HUES6 (cell line): ENCODE measurements around the gene UBAP1L.

Experiments used
- H3K27ac ChIP-seq: 2 replicates; pipeline ENCODE4 v1.7.0; 2013; ENCODE audit warnings: low read depth, mild to moderate bottlenecking, low read length, inconsistent platforms
- H3K27me3 ChIP-seq: 2 replicates; pipeline ENCODE4 v1.6.1; 2013; ENCODE audit warnings: low read length; ENCODE audit not compliant: control insufficient read depth, insufficient read depth
- H3K36me3 ChIP-seq: 2 replicates; pipeline ENCODE4 v1.6.1; 2013; ENCODE audit warnings: low read length; ENCODE audit not compliant: control insufficient read depth, insufficient read depth
- H3K4me1 ChIP-seq: 2 replicates; pipeline ENCODE4 v1.6.1; 2013; ENCODE audit warnings: low read length; ENCODE audit not compliant: control insufficient read depth, insufficient read depth
- H3K4me3 ChIP-seq: 2 replicates; pipeline ENCODE4 v1.5.1; 2013; ENCODE audit warnings: low read depth, low read length
- H3K9ac ChIP-seq: one replicate; pipeline ENCODE4 v1.6.1; 2013; ENCODE audit warnings: mild to moderate bottlenecking, low read length
- H3K9me3 ChIP-seq: 2 replicates; pipeline ENCODE4 v1.6.1; 2013; ENCODE audit warnings: low read depth, low read length; ENCODE audit not compliant: control insufficient read depth, insufficient read depth

UBAP1L gene

DNA sequence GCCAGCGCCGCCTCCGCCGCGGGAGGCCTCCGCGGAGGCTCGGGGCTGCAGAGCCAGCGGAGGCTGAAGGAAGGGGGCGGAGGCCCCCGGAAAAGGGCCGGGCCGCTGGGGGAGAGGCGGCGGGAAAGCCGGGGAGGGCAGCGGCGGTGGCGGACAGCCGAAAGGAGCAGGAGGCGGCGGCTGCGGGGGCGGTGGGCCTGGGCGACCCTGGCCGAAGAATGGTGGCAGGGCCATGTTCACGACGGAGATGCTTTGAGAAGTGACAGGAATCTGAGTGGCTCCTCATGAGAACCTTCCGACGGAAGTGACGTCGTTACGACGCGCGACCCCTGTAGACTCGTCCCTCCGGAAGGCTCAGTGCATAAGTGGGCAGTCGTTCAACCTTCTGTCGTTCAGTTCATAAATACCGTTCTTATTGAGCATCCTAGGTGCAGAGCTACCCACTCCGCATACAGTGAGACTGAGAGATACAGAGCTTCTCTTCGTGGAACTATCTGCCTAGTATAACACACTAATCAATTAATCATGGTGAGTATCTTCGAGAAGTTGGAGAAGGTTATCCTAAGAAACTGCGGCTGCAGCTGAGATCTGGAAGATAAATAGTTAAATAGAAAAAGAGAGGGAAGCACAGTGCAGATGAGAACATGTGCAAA is 18.7 kb upstream of the UBAP1L start, which contains the start of gene PDCD7:
TSS of gene PDCD7 (minus strand) at position 261 of the 653 bp plus-strand sequence. CDS start at position 234, 27 bp downstream.
- Histone ChIP-seq H3K27ac (peak within 1 kb of the TSS; percentile 70; the same call in 1 of the 2 replicates), H3K9ac (peak within 1 kb of the TSS; percentile 75), H3K4me3 (peak within 1 kb of the TSS; percentile 74), H3K36me3 (peaks cover 14% of the 10 kb centered on the region), H3K9me3 (peaks cover 27% of the 10 kb centered on the region), H3K27me3 (no peaks in the 10 kb centered on the region), H3K4me1 (peaks cover 3% of the 10 kb centered on the region; the same call in 1 of the 2 replicates)

DNA sequence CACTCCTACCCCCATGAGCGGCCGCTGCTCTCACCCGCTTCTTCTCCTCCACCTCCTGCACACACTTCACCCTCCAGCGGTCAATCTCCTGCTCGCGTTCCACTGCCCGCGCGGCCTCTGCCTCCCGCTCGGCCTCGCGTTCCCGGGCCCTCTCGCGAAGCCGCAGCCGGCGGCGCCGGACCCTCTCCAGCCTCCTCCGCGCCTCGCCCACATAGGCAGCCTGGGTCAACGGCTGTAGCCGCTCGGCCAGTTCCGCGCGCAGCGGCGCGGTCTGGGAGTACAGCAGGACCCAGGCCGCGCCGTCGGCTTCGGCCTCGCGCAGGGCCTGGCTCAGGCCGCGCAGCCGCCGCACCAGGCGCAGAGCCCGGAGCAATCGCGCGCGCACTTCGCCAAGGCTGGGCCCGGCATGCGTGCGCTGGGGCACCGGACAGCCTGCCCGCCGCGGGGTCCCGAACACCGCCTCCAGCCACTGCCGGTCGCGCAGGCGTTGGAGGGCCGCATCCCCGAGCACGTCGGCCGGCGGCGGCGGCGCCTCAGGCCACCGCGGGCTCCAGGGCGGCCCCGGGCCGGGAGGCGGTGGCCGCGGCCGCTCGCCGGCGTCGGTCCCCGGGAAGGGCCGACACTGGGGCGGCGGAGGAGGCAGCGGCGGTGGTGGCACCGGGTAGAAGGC is 18.0 kb upstream of the UBAP1L start:
- Histone ChIP-seq H3K4me3 (peak overlapping the region; percentile 74), H3K27ac (peak overlapping the region; percentile 70; the same call in 1 of the 2 replicates), H3K9me3 (peaks cover 23% of the 10 kb centered on the region), H3K36me3 (peaks cover 21% of the 10 kb centered on the region), H3K4me1 (peaks cover 3% of the 10 kb centered on the region; the same call in 1 of the 2 replicates), H3K9ac (peak overlapping the region; percentile 75), H3K27me3 (no peaks in the 10 kb centered on the region)

DNA sequence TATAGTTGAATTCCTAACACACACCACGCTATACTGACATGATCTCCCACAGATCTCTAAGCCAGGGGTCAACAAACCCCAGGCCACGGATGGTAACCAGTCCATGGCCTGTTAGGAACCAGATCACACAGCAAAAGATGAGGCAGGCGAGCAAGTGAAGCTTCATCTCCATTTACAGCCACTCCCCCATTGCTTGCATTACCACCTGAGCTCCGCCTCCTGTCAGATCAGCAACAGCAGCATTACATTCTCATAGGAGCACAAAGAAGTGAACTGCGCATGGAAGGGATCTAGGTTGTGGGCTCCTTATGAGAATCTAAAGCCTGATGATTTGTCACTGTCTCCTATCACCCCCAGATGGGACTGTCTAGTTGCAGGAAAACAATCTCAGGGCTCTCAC is 15.9 kb upstream of the UBAP1L start:
- H3K27ac ChIP-seq: no peak overlapping the region

DNA sequence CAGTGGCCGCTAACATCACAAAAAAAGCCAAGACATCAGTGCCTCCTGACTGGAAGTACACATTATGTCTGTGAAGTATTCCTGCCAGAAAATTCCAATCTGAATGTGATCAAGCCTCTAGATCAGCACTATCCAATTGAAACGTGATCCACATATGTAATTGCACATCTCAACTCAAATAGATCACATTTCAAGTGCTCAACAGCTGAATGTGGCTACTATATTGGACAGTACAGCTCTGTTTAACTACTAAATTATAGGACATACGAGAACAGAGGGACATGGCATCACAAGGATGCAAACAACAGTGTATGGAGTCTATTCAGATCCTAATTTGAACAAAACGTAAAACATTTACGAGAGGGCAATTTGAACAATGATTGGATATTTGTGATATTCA is 542 bp upstream of the UBAP1L start:
- no peaks in the 10 kb centered on the region for H3K27me3 ChIP-seq
- H3K36me3 ChIP-seq: peaks cover 56% of the 10 kb centered on the region
- H3K4me3 ChIP-seq: no peak overlapping the region
- H3K27ac ChIP-seq: no peak overlapping the region
- H3K4me1 ChIP-seq: no peaks in the 10 kb centered on the region
- no peak overlapping the region for H3K9ac ChIP-seq
- no peaks in the 10 kb centered on the region for H3K9me3 ChIP-seq

More for the DNA sequence above, 15.9 kb upstream of the UBAP1L start:
- no peak overlapping the region for H3K4me3 ChIP-seq
- H3K9ac ChIP-seq: no peak overlapping the region
- peaks cover 35% of the 10 kb centered on the region for H3K36me3 ChIP-seq
- H3K9me3 ChIP-seq: peaks cover 4% of the 10 kb centered on the region; the same call in 1 of the 2 replicates
- peaks cover 3% of the 10 kb centered on the region; the same call in 1 of the 2 replicates for H3K4me1 ChIP-seq
- no peaks in the 10 kb centered on the region for H3K27me3 ChIP-seq

DNA sequence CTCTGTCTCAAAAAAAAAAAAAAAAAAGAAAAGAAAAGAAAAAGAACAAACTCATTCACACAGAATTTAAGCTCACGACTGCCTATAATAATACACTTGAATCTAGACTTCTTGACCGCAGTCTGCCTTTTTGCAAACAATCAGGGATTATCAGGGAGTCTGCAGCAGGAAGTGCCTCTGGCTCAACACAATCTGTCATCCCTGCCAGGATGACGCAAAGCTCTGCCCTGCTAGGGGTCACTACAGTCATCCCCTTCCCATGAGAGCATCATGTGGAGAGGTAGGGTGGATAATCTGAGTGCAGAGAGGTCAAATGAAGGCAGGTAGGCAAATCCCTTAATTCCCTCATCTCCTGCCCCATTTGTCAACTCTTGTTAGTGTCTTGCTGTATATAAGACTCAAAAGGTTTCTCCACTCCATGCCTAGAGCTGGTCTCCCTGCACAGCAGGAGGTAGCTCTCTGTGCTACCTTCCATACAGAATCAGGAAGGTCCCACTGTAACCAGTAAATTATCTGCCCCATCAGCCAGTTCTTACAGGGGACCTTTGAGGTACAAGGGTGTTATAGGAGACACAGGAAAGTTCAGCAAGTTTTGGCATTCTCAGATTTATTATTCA is 4.2 kb downstream of the UBAP1L start:
- Histone ChIP-seq H3K27ac (no peak overlapping the region), H3K9me3 (no peaks in the 10 kb centered on the region), H3K27me3 (no peaks in the 10 kb centered on the region), H3K4me1 (no peaks in the 10 kb centered on the region), H3K4me3 (no peak overlapping the region), H3K36me3 (peaks cover 24% of the 10 kb centered on the region), H3K9ac (no peak overlapping the region)

DNA sequence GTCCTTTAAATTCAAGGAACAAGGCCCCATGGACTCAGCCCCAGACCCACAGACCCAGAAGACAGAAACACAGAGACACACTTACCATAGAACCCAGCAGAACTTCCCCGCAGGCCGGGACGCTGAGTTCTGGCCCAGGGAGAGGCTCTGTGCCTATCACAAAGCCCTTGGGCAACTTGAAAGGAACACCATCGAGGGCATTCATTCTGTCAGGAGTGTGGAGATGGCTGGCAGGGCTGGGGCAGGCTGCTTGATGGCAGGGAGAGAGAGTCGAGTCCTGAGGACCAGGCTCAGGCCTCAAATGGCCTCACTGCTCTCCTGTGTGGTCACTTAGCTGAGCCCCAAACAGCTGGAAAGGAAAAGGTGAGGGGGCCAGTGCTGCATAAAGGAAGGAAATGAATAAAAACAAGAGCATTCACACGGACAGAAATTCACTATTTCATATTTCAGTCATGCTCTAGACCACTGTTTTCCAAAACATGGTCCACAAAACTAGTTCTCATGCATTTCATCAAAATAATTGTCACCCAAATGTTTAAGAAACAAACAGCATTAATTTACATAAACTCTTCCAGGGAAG is 8.9 kb downstream of the UBAP1L start:
- Histone ChIP-seq H3K27me3 (no peaks in the 10 kb centered on the region; the same call in 1 of the 2 replicates), H3K9me3 (no peaks in the 10 kb centered on the region), H3K27ac (no peak overlapping the region)

DNA sequence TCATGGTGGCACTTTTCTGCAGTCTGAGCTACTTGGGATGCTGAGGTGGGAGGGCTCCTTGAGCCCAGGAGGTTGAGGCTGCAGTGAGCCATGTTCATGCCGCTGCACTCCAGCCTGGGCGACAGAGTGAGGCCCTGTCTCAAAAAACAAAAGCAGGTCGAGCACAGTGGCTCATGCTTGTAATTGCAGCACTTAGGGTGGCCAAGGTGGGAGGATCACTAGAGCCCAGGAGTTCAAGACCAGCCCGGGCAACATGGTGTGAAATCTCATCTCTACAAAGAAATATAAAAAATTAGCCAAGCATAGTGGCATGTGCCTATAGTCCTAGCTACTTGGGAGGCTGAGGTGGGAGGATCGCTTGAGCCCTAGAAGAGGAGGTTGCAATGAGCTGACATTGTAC is 10.0 kb downstream of the UBAP1L start:
- Histone ChIP-seq H3K4me3 (no peak overlapping the region), H3K9ac (no peak overlapping the region), H3K4me1 (no peaks in the 10 kb centered on the region; the same call in 1 of the 2 replicates), H3K9me3 (no peaks in the 10 kb centered on the region), H3K36me3 (0 out of 2 replicates have a peak, but pooled peaks cover 13% of the 10 kb centered on the region), H3K27me3 (no peaks in the 10 kb centered on the region; the same call in 1 of the 2 replicates), H3K27ac (no peak overlapping the region)

More for the DNA sequence above, 8.9 kb downstream of the UBAP1L start:
- Histone ChIP-seq H3K9ac (no peak overlapping the region), H3K4me1 (no peaks in the 10 kb centered on the region; the same call in 1 of the 2 replicates), H3K36me3 (0 out of 2 replicates have a peak, but pooled peaks cover 5% of the 10 kb centered on the region), H3K4me3 (no peak overlapping the region)

DNA sequence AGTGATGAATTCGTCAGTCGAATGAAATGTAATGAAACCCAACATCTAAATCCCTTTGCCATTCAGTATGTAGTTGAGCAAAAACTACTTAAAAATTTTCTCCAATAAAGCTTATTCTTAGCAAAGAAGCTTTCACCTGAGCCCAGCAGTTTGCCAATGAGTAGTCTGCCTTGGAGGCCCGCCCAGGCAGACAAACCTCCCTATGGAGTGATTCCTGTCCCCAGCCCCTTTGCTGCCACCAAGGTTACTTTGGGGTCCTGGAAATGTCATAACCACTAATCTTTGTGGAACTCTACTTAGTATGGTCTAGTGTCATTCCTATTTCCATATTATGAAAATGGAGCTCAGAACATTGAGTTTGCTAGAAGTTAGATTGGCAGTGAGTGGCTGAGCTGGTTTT is 12.1 kb downstream of the UBAP1L start:
- H3K4me3 ChIP-seq: no peak overlapping the region
- H3K9ac ChIP-seq: no peak overlapping the region
- no peaks in the 10 kb centered on the region for H3K9me3 ChIP-seq
- no peaks in the 10 kb centered on the region; the same call in 1 of the 2 replicates for H3K27me3 ChIP-seq
- no peaks in the 10 kb centered on the region; the same call in 1 of the 2 replicates for H3K4me1 ChIP-seq
- H3K27ac ChIP-seq: no peak overlapping the region
- H3K36me3 ChIP-seq: peaks cover 27% of the 10 kb centered on the region

DNA sequence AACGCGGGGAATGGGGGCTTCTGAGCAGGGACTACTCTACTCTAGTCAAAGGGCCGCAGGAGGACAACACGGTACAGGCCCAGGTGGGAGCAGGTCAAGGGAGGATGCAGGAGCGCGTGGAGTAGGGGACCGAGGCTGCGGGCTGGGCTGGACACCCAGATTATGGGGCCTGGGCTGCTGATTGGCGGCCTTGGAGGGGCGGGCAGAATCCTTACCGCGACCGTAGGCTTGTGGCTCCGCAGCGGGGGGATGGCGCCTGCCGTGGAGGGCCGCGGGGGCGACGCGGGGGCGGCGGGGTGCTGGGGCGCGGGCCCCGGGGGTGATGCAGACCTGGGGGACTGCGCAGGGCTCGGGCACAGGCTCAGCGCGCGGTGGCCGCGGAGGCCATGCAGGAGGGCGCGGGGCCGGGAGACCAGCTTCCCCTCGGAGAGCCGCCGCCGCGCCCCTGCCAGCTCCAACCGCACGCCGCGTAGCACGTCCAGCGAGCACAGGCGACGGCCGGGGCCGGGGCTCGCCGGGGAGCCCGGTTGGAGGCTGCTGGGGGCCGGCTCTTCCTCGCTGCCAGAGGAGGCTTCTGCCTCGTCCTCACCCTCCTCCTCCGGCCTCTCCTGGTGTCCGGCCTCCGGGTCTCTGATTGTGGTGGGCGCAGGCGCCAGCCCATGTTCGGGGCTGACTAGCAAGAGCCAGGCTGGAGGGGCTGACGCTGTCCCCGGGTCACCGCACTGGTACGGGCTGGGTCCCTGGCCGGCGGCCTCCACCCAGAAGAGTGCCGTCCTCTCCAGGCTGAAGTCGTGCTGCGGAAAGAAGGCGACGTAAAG is 12.9 kb downstream of the UBAP1L start:
- H3K36me3 ChIP-seq: peaks cover 33% of the 10 kb centered on the region
- no peak overlapping the region for H3K9ac ChIP-seq
- peak overlapping the region; percentile 48; the same call in 1 of the 2 replicates for H3K4me3 ChIP-seq
- no peaks in the 10 kb centered on the region; the same call in 1 of the 2 replicates for H3K27me3 ChIP-seq
- H3K27ac ChIP-seq: no peak overlapping the region
- no peaks in the 10 kb centered on the region for H3K9me3 ChIP-seq
- no peaks in the 10 kb centered on the region; the same call in 1 of the 2 replicates for H3K4me1 ChIP-seq

DNA sequence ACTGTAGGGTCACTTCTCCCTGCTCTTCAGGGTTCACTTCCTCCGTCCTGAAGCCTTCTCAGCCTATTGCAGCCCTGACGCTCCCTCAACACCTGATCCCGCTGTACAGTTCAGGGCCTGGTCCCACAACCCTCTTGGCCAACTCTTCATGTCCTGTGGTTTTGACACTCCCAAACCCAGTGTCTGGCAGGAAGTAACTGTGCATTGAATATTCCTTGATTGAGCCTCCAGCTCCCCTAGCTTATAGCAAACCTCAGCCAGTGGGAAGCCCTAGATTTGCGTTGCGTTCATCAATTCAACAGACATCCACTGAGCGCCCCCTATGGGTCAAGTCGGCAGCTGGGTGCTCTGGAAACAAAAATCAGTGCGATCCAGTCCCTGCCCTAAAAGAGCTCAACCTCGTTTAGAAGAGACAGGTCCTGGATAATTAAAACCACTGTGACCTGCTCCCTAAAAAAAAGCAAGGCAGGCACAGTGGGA is 13.5 kb downstream of the UBAP1L start:
- Histone ChIP-seq H3K36me3 (peaks cover 33% of the 10 kb centered on the region), H3K4me1 (no peaks in the 10 kb centered on the region; the same call in 1 of the 2 replicates), H3K27ac (no peak overlapping the region), H3K27me3 (no peaks in the 10 kb centered on the region; the same call in 1 of the 2 replicates), H3K4me3 (peak overlapping the region; percentile 48; the same call in 1 of the 2 replicates), H3K9me3 (no peaks in the 10 kb centered on the region), H3K9ac (no peak overlapping the region)
